RWPE2 (cell line): ENCODE data around the gene INAVA.
A peak's percentile ranks its signal among the peaks of the same experiment; 100 is the strongest.

ENCODE experiments used
- ATAC-seq: fragments of 200-7000 bp; cut with Tn5 transposase; 3 replicates; pipeline ENCODE4 v1.9.1; 2021; ENCODE audit warnings: low read depth
- DNase-seq: peaks from one replicate; pipeline ENCODE4 v3.0.0-alpha.2; 2020; ENCODE audit warnings: low spot score
- H3K27ac ChIP-seq: fragments of 450-650 bp; 2 replicates; pipeline ENCODE4 v1.5.1; 2017; ENCODE audit warnings: mild to moderate bottlenecking; ENCODE audit not compliant: poor library complexity, severe bottlenecking
- H3K27me3 ChIP-seq: fragments of 250-450 bp; sonication (Bioruptor Pico); 2 replicates; pipeline ENCODE4 v1.5.1; 2021; ENCODE audit warnings: mild to moderate bottlenecking, moderate library complexity; ENCODE audit not compliant: insufficient read depth, poor library complexity, severe bottlenecking
- H3K36me3 ChIP-seq: fragments of 250-450 bp; sonication (Bioruptor Pico); 2 replicates; pipeline ENCODE4 v1.5.1; 2020; ENCODE audit warnings: low read depth, mild to moderate bottlenecking, moderate library complexity
- H3K4me1 ChIP-seq: fragments of 250-450 bp; sonication (Bioruptor Pico); 2 replicates; pipeline ENCODE4 v1.5.1; 2021; ENCODE audit warnings: mild to moderate bottlenecking, moderate library complexity; ENCODE audit not compliant: insufficient read depth, poor library complexity, severe bottlenecking
- H3K4me3 ChIP-seq: fragments of 250-450 bp; sonication (Bioruptor Pico); 2 replicates; pipeline ENCODE4 v1.5.1; 2021; ENCODE audit warnings: mild to moderate bottlenecking, moderate library complexity; ENCODE audit not compliant: severe bottlenecking
- H3K9me3 ChIP-seq: fragments of 250-450 bp; sonication (Bioruptor Pico); 2 replicates; pipeline ENCODE4 v1.5.1; 2021; ENCODE audit warnings: mild to moderate bottlenecking, moderate library complexity; ENCODE audit not compliant: severe bottlenecking
- TF ChIP-seq, protein P1 (sequence below): fragments of 450-650 bp; IDR thresholded peaks from one replicate; pipeline ENCODE4 v1.5.1; 2017; ENCODE audit warnings: mild to moderate bottlenecking, moderate library complexity; ENCODE audit not compliant: poor library complexity, severe bottlenecking

Gene INAVA

DNA sequence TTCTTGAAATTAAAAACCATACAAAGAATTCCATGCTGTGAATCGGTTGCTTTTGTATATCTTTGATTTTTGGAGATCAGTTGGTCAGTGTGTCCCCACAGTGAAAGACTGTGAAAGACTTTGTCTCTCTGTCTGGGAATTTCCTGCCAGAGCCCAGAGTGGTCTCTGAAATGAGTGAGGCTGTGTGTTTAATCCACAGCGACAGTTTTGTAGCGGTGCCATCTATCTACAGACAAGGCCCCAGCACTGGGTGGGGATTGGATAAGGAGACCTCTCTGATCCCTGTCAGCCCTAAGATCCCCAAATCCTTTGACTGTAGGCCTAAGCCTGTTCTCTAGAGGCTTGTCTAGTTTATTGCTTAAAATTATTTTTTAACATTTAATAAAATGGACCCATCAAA lies 11.6 kb upstream of the INAVA start:
- TF ChIP-seq, protein P1, sequence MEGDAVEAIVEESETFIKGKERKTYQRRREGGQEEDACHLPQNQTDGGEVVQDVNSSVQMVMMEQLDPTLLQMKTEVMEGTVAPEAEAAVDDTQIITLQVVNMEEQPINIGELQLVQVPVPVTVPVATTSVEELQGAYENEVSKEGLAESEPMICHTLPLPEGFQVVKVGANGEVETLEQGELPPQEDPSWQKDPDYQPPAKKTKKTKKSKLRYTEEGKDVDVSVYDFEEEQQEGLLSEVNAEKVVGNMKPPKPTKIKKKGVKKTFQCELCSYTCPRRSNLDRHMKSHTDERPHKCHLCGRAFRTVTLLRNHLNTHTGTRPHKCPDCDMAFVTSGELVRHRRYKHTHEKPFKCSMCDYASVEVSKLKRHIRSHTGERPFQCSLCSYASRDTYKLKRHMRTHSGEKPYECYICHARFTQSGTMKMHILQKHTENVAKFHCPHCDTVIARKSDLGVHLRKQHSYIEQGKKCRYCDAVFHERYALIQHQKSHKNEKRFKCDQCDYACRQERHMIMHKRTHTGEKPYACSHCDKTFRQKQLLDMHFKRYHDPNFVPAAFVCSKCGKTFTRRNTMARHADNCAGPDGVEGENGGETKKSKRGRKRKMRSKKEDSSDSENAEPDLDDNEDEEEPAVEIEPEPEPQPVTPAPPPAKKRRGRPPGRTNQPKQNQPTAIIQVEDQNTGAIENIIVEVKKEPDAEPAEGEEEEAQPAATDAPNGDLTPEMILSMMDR = no peak
- H3K27me3 ChIP-seq = no peaks in the 10 kb centered on the region
- ATAC-seq = no peak
- DNase-seq = peak; percentile 2
- no peak overlapping the region for H3K4me3 ChIP-seq
- no peaks in the 10 kb centered on the region for H3K36me3 ChIP-seq
- H3K4me1 ChIP-seq = peaks cover 5% of the 10 kb centered on the region
- H3K27ac ChIP-seq = no peak overlapping the region
- H3K9me3 ChIP-seq = no peaks in the 10 kb centered on the region

DNA sequence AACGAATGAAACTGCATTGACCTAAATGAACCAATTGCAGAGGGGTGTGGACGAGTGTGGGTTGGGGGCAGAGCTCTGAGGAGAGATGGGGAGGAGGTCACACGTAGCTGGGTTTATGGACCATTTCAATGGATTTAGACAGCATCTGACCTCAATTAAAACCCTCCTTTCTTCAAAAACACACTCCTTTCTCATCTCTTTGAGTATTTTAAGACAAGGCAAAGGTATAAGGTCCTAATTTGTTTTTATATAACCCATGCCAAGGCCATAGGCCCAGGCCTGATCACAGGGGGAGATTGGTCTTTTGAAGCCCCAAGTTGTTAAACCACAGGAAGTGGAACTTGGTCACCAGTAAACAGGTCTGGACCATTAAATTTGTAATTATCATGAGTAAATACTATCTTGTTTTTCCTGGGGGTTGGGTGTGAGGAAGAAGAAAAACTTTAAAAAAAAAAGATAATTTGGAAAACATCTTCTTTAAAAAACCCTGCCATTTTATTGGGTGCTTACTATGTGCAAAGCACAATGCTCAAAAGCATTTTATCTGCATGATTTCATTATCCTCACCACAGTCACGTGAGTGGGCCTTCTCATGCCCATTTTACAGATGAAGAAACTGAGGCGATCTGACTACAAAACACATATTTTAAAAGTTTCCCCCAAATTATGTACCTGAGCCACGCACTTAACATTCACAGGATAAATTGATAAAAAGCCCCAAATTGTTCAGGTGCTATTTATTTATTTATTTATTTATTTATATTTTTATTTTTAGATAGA lies 8.9 kb upstream of the INAVA start:
- DNase-seq (no peak), ATAC-seq (no peak)
- H3K4me1 ChIP-seq = peaks cover 5% of the 10 kb centered on the region
- H3K9me3 ChIP-seq = no peaks in the 10 kb centered on the region
- no peaks in the 10 kb centered on the region for H3K27me3 ChIP-seq
- no peak overlapping the region for H3K27ac ChIP-seq
- H3K4me3 ChIP-seq = no peak overlapping the region
- H3K36me3 ChIP-seq = no peaks in the 10 kb centered on the region
- TF ChIP-seq, protein P1 = no peak

DNA sequence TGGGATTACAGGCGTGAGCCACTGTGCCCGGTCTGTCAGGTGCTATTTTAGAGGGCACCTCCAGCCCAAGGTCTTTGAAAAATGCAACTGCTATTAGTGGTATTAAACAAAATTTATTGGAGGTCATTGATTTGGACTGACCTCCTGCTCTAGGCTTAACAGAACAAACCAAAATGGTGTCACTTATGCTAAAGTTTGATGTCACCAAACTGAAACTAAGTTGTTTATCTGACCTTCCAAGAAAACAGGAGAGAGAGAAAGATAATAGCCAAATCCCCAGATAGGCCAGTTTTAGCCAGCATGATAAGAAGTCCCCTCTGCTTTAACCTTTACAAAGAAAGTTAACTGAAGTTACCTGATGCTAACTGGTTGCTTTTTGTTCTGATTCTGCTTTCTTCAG lies 8.1 kb upstream of the INAVA start:
- no peaks in the 10 kb centered on the region for H3K9me3 ChIP-seq
- TF ChIP-seq, protein P1 = no peak
- no peak overlapping the region for H3K4me3 ChIP-seq
- H3K36me3 ChIP-seq = no peaks in the 10 kb centered on the region
- no peak for DNase-seq
- H3K4me1 ChIP-seq = peaks cover 5% of the 10 kb centered on the region
- H3K27ac ChIP-seq = no peak overlapping the region
- ATAC-seq = no peak
- no peaks in the 10 kb centered on the region for H3K27me3 ChIP-seq

DNA sequence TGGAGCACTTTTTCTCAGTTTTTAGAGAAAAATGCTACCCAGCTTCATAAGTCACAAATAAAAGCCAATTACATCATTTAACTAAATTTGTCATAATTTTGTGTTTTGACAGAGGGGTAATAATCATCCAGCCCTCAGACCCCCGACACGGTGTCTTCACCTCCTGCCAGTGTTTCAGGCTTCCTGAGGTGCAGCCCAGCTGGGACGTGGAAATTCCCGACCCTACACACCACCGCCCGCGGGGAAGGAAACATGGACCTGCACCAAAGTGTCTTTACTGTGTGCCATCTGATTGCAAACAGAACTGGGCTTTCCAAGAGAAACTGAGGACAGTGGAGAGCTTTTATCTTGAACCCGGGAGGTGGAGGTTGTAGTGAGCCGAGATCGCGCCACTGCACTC lies 7.7 kb upstream of the INAVA start:
- TF ChIP-seq, protein P1 = no peak
- H3K27me3 ChIP-seq = no peaks in the 10 kb centered on the region
- H3K9me3 ChIP-seq = no peaks in the 10 kb centered on the region
- ATAC-seq = no peak
- no peak for DNase-seq
- H3K36me3 ChIP-seq = no peaks in the 10 kb centered on the region
- peaks cover 7% of the 10 kb centered on the region for H3K4me1 ChIP-seq
- H3K27ac ChIP-seq = no peak overlapping the region
- no peak overlapping the region for H3K4me3 ChIP-seq

DNA sequence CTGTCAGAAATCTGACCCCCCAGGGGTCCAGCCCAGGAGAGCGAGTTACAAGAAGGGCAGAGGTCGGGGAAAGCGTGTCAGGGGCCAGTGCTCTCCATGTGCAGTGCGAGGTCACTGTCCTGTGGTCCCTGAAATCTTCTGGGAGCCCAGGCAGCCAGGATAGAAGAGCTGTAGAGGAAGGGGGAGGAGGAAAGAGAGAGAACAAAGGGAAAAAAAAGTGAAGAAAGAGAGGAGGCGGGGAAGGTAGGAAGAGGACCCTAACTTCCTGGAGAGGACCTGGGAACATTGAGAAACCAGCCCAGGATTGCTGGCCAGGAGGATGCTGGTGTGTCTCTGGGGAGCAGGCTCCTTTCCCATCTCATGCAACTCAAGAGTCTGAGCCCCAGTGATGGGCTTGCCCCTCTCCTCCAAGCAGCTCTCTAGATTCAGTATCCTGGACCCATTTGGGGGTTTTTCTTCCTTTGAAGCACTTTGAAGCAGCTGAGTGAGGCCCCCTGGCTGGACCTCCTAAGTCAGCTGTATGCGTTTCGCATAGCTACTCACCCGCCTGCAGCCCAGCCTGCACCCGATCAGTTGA lies 6.8 kb upstream of the INAVA start:
- Histone ChIP-seq H3K9me3 (no peaks in the 10 kb centered on the region), H3K36me3 (no peaks in the 10 kb centered on the region), H3K27ac (no peak overlapping the region), H3K27me3 (no peaks in the 10 kb centered on the region), H3K4me3 (no peak overlapping the region), H3K4me1 (peaks cover 10% of the 10 kb centered on the region)
- no peak for ATAC-seq
- no peak for DNase-seq
- TF ChIP-seq, protein P1 = no peak
